Astrocyte of the spinal cord (primary cell): ENCODE results near the gene AARS2.
A peak's percentile ranks its signal among the peaks of the same experiment; 100 is the strongest.

Experiments used
- DNase-seq: peaks from one replicate; pipeline ENCODE4 v3.0.0; 2011; ENCODE audit warnings: low read depth, low spot score
- H3K4me3 ChIP-seq: 2 replicates; pipeline ENCODE4 v1.5.1; 2011; ENCODE audit warnings: low read depth, mild to moderate bottlenecking, low read length, moderate library complexity
- in situ Hi-C: cut with HindIII; loops from 2 replicates; pipeline ENCODE4 v1.10.0; 2017; ENCODE audit warnings: low sequenced_read_pairs
- TF ChIP-seq, protein P1 (sequence below): IDR thresholded peaks from 2 replicates; pipeline ENCODE4 v1.5.1; 2012; ENCODE audit warnings: low read depth, mild to moderate bottlenecking, low read length, inconsistent platforms

The AARS2 gene

GRCh38 chr6:44286285-44286565, 26.9 kb downstream of the AARS2 start:
- H3K4me3 ChIP-seq: no peak overlapping the region
- in situ Hi-C loops: no loop called here
- TF ChIP-seq, protein P1, sequence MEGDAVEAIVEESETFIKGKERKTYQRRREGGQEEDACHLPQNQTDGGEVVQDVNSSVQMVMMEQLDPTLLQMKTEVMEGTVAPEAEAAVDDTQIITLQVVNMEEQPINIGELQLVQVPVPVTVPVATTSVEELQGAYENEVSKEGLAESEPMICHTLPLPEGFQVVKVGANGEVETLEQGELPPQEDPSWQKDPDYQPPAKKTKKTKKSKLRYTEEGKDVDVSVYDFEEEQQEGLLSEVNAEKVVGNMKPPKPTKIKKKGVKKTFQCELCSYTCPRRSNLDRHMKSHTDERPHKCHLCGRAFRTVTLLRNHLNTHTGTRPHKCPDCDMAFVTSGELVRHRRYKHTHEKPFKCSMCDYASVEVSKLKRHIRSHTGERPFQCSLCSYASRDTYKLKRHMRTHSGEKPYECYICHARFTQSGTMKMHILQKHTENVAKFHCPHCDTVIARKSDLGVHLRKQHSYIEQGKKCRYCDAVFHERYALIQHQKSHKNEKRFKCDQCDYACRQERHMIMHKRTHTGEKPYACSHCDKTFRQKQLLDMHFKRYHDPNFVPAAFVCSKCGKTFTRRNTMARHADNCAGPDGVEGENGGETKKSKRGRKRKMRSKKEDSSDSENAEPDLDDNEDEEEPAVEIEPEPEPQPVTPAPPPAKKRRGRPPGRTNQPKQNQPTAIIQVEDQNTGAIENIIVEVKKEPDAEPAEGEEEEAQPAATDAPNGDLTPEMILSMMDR: no peak
- no peak for DNase-seq

GRCh38 chr6:44285552-44286284, 27.4 kb downstream of the AARS2 start:
- in situ Hi-C loops: no loop called here
- DNase-seq: peak; percentile 18
- TF ChIP-seq, protein P1: no peak
- H3K4me3 ChIP-seq: no peak overlapping the region

GRCh38 chr6:44284867-44285266, 28.3 kb downstream of the AARS2 start:
- no peak for DNase-seq
- in situ Hi-C loops: no loop called here
- TF ChIP-seq, protein P1: no peak
- no peak overlapping the region for H3K4me3 ChIP-seq

DNA sequence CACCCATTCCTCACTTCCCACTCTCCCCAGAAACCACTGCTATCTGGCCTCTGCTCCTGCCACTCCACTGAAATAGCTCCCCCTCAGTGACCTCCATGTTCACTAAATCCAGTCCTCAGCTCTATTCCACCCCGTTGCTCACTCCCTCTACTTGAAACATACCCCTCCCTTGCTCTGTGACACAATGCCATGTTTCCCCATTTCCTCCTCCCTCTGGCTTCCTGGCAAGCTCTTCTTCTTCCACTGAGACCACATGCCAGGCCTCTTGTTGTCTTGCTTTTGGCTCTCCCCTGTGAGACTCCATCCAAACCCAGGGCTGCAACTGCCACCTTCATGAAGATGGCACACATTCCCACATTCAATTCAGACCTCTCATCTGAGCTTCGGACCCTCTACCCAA, 29.0 kb downstream of the AARS2 start:
- no peak overlapping the region for H3K4me3 ChIP-seq
- TF ChIP-seq, protein P1: no peak
- in situ Hi-C loops: no loop called here
- DNase-seq: no peak

GRCh38 chr6:44278774-44279697, 34.1 kb downstream of the AARS2 start:
- H3K4me3 ChIP-seq: no peak overlapping the region
- TF ChIP-seq, protein P1: no peak
- in situ Hi-C loops: no loop called here
- no peak for DNase-seq

- in situ Hi-C loops: no loop called here
- TF ChIP-seq, protein P1: no peak
- DNase-seq: no peak
- H3K4me3 ChIP-seq: no peak overlapping the region
These were observed 34.8 kb downstream of the AARS2 start for GRCh38 chr6:44278315-44278714.
